Subcutaneous adipose tissue (tissue), 4 donors: ENCODE measurements around the gene MAB21L3. TPM values are rescaled to one million over a fixed set of nuclear protein-coding genes. Genes with fewer than 3 reads are reported as not detected.

Experiments used
- CTCF ChIP-seq: fragments of 450-650 bp; IDR thresholded peaks from one replicate; pipeline ENCODE4 v1.5.1; 2016; ENCODE audit warnings: low read depth, mild to moderate bottlenecking, control low read depth, antibody characterized with exemption, moderate library complexity
- total RNA-seq, 4 donors: library from RNA; depleted of rRNA; stranded (reverse); fragments of >200 nt; gene quantifications; one replicate each; pipeline ENCODE4 v1.1.0, GENCODE V29; 2016

Gene MAB21L3
- total RNA-seq, 4 donors from 2014 or later, result 0.75 to 6.3 (median 2.4) TPM

- TF ChIP-seq CTCF, result no peak
Observed at GRCh38 chr1:116151739-116152576, 40.8 kb downstream of the MAB21L3 start.

DNA sequence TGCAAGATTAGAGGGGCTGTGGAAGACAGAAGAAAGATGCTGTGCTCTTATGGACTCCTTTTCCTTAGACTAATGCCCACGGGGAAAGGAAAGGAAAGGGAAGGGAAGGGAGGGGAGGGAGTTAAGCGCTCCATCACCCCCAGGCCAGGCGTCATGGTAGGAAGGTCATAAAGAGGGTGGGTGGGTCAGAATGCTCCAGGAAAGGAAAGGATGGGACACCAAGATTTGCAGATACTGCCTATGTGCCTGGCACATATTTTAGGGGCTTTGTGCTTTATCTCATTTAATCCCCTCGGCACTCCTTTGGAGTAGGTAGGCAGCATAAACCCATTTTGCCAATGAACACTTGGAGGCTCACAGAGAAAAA lies 41.4 kb downstream of the MAB21L3 start:
- no peak for TF ChIP-seq CTCF

DNA sequence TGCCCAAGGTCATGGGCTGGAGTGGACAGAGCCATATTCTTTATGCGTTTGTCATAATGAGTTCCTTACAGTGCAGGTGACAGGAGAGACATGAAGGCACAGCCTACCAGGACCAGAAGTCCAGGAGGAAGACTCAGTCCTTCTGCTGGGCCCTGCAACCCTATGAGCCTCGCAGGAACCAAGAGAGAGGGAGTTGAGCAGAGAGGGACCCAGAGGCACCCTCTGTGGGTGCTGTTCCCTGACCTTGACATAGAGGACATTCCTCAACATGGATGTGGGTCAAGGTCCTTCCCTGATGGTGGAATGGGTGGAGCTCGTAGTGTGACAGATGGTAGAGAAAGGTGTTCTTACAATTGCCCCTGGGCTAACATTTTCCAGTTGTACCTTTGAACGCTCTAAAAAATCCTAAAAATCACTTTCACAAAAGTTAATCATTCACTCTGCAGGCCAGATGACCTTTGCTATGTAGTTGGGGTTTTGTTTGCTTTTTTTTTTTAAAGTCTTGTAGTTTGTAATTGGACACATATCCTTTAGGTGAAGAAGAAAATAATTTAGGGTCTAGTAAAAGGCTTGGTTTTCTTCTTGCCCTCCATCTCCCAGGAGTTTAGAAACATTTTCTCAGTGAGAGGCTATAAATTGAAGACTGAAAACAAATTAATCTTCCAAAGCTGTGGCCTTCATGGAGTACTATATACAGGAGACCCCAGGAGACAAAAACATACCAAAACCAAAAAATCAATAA lies 41.9 kb downstream of the MAB21L3 start:
- TF ChIP-seq CTCF, result no peak

- TF ChIP-seq CTCF, result no peak
Observed at GRCh38 chr1:116153692-116154031, 42.5 kb downstream of the MAB21L3 start.

GRCh38 chr1:116154536-116154935 lies 43.3 kb downstream of the MAB21L3 start:
- no peak for TF ChIP-seq CTCF

GRCh38 chr1:116157096-116157495 lies 45.9 kb downstream of the MAB21L3 start:
- no peak for TF ChIP-seq CTCF

GRCh38 chr1:116159177-116159576 lies 48.0 kb downstream of the MAB21L3 start:
- no peak for TF ChIP-seq CTCF
